Prostate gland (tissue), 2 donors: ENCODE data around the gene NUBPL. TPM values are rescaled to one million over a fixed set of nuclear protein-coding genes. Genes with fewer than 3 reads are reported as not detected.

Experiments
- DNase-seq: peaks from one replicate; pipeline ENCODE4 v3.0.0-alpha.2; 2019; ENCODE audit warnings: low spot score
- H3K27ac ChIP-seq, 2 donors: fragments of 200-600 bp; sonication (generic); 2 replicates each; pipeline ENCODE4 v1.5.1; 2017 to 2019
- H3K27me3 ChIP-seq: fragments of 200-600 bp; sonication (generic); replicated peaks from 2 replicates; pipeline ENCODE4 v1.5.1; 2019; ENCODE audit not compliant: insufficient read depth
- H3K36me3 ChIP-seq, 2 donors: fragments of 200-600 bp; sonication (generic); 1 replicate in 1 of 2; 2 replicates in 1 of 2; pipeline versions ENCODE4 v1.5.1 to v1.8.1; 2017 to 2019
- H3K4me1 ChIP-seq: fragments of 200-600 bp; sonication (generic); replicated peaks from 2 replicates; pipeline ENCODE4 v1.5.1; 2019
- H3K4me3 ChIP-seq, 2 donors: fragments of 200-600 bp; sonication (generic); 2 replicates each; pipeline ENCODE4 v1.5.1; 2017 to 2019
- H3K9me3 ChIP-seq: fragments of 200-600 bp; sonication (generic); 2 replicates; pipeline ENCODE4 v1.5.1; 2017
- CTCF ChIP-seq, 4 experiments: fragments of 200-600 bp in 2 of 4; fragments of 450-650 bp in 2 of 4; sonication (generic) in 2 of 4; IDR thresholded peaks; 1 replicate in 3 of 4; 2 replicates in 1 of 4; pipeline ENCODE4 v1.5.1; 2016 to 2019; ENCODE audit warnings: antibody characterized with exemption in 4 of 4, mild to moderate bottlenecking in 2 of 4, moderate library complexity in 2 of 4
- POLR2A ChIP-seq: fragments of 450-650 bp; IDR thresholded peaks from one replicate; pipeline ENCODE4 v1.6.1; 2016; ENCODE audit warnings: antibody characterized with exemption, mild to moderate bottlenecking
- POLR2AphosphoS5 ChIP-seq: sonication (generic); formaldehyde crosslinking; IDR thresholded peaks from one replicate; pipeline ENCODE4 v1.6.1; 2017; ENCODE audit warnings: antibody characterized with exemption
- WGBS: methylation state at CpG from one replicate; pipeline ENCODE4 v1.1.5; 2018; 5-methylcytosine and 5-hydroxymethylcytosine counted together
- intact Hi-C: fragments of 100-400 bp; cut with DNase I; formaldehyde crosslinking; loops from one replicate; pipeline ENCODE4 v1.14.2; 2022
- total RNA-seq, 2 donors: library from RNA; depleted of rRNA; stranded (reverse); fragments of >200 nt; gene quantifications; one replicate each; pipeline ENCODE4 v1.1.0, GENCODE V29; 2016

The NUBPL gene
- total RNA-seq, 2 donors from 2014 or later = 6.5 to 12.1 TPM

- no peak for DNase-seq
- Histone ChIP-seq H3K4me3 (no peak overlapping the region), H3K27ac (no peak overlapping the region), H3K9me3 (no peaks in the 10 kb centered on the region), H3K36me3 (no peaks in the 10 kb centered on the region), H3K27me3 (no peaks in the 10 kb centered on the region), H3K4me1 (no peaks in the 10 kb centered on the region)
- TF ChIP-seq POLR2AphosphoS5 (no peak), CTCF (IDR thresholded peaks at IDR 0.05) (no peak), POLR2A (no peak)
- intact Hi-C loops = no loop called here
- WGBS = 97% methylated on average over 3 of the region's 3 CpGs
These were observed 111.5 kb downstream of the NUBPL start for GRCh38 chr14:31672709-31673108.

DNA sequence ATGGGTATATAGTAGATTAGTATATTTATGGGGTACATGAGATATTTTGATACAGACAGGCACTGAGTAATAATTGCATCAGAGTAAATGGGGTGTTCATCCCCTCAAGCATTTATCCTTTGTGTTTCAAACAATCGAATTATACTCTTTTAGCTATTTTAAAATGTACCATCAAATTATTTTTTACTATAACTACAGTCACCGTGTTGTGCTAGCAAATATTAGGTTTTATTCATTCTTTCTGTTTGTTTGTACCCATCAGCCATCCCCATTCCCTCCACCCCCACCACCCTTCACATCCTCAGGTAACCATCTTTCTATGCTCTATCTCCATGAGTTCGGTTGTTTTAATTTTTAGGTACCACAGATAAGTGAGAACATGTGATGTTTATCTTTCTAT lies 115.8 kb downstream of the NUBPL start:
- WGBS = 60% methylated on average over 3 of the region's 3 CpGs
- intact Hi-C loops = no loop called here
- TF ChIP-seq POLR2A (no peak), CTCF (IDR thresholded peaks at IDR 0.05) (no peak), POLR2AphosphoS5 (no peak)

GRCh38 chr14:31677630-31678029 lies 116.4 kb downstream of the NUBPL start:
- no peaks in the 10 kb centered on the region for H3K4me1 ChIP-seq
- 93% methylated on average over 3 of the region's 3 CpGs for WGBS
- no peak for TF ChIP-seq POLR2A
- no peak for TF ChIP-seq POLR2AphosphoS5
- TF ChIP-seq CTCF (IDR thresholded peaks at IDR 0.05) = no peak
- no peak overlapping the region for H3K4me3 ChIP-seq
- no peaks in the 10 kb centered on the region for H3K27me3 ChIP-seq
- H3K27ac ChIP-seq = no peak overlapping the region
- H3K36me3 ChIP-seq = no peaks in the 10 kb centered on the region
- intact Hi-C loops = no loop called here
- DNase-seq = no peak
- no peaks in the 10 kb centered on the region for H3K9me3 ChIP-seq

More for the DNA sequence above, 115.8 kb downstream of the NUBPL start:
- Histone ChIP-seq H3K36me3 (no peaks in the 10 kb centered on the region), H3K9me3 (no peaks in the 10 kb centered on the region), H3K4me3 (no peak overlapping the region), H3K27ac (no peak overlapping the region), H3K4me1 (no peaks in the 10 kb centered on the region), H3K27me3 (no peaks in the 10 kb centered on the region)
- no peak for DNase-seq

- H3K36me3 ChIP-seq = no peaks in the 10 kb centered on the region
- H3K27me3 ChIP-seq = no peaks in the 10 kb centered on the region
- no peak for DNase-seq
- WGBS = 85% methylated on average over 9 of the region's 9 CpGs
- no peaks in the 10 kb centered on the region for H3K9me3 ChIP-seq
- TF ChIP-seq POLR2AphosphoS5 = no peak
- TF ChIP-seq POLR2A = no peak
- TF ChIP-seq CTCF (IDR thresholded peaks at IDR 0.05) = no peak
- H3K4me3 ChIP-seq = no peak overlapping the region
- H3K4me1 ChIP-seq = no peaks in the 10 kb centered on the region
- H3K27ac ChIP-seq = no peak overlapping the region
- intact Hi-C loops = no loop called here
These were observed 117.4 kb downstream of the NUBPL start for GRCh38 chr14:31678421-31679249.

GRCh38 chr14:31682768-31683167 lies 121.6 kb downstream of the NUBPL start:
- no peaks in the 10 kb centered on the region for H3K4me1 ChIP-seq
- no peak for DNase-seq
- intact Hi-C loops = no loop called here
- 93% methylated on average over 2 of the region's 2 CpGs for WGBS
- no peak overlapping the region for H3K4me3 ChIP-seq
- TF ChIP-seq POLR2AphosphoS5 = no peak
- no peak for TF ChIP-seq CTCF (IDR thresholded peaks at IDR 0.05)
- TF ChIP-seq POLR2A = no peak
- H3K36me3 ChIP-seq = no peaks in the 10 kb centered on the region
- H3K27me3 ChIP-seq = no peaks in the 10 kb centered on the region
- H3K9me3 ChIP-seq = no peaks in the 10 kb centered on the region
- no peak overlapping the region for H3K27ac ChIP-seq
